H9 (cell line): ENCODE data around the gene LRRC7. TPM values are rescaled to one million over a fixed set of nuclear protein-coding genes. Genes with fewer than 3 reads are reported as not detected.

Experiments used
- DNase-seq: peaks from one replicate; pipeline ENCODE4 v3.0.0-alpha.2; 2017
- H2AFZ ChIP-seq: one replicate; pipeline ENCODE4 v1.6.1; 2013; ENCODE audit warnings: mild to moderate bottlenecking, low read length, control low read depth, moderate library complexity
- H2AK5ac ChIP-seq: 2 replicates; pipeline ENCODE4 v1.6.1; 2013; ENCODE audit warnings: low read length, control low read depth, mixed read lengths; ENCODE audit not compliant: insufficient read length
- H2BK120ac ChIP-seq: one replicate; pipeline ENCODE4 v1.6.1; 2013; ENCODE audit warnings: low read depth, mild to moderate bottlenecking, low read length, control low read depth, inconsistent platforms; ENCODE audit not compliant: poor library complexity, severe bottlenecking
- H2BK12ac ChIP-seq: 2 replicates; pipeline ENCODE4 v1.6.1; 2013; ENCODE audit warnings: low read length, control low read depth, mixed read lengths, low read depth; ENCODE audit not compliant: insufficient read length
- H2BK15ac ChIP-seq: 2 replicates; pipeline ENCODE4 v1.6.1; 2013; ENCODE audit warnings: low read depth, low read length, control low read depth
- H2BK20ac ChIP-seq: one replicate; pipeline ENCODE4 v1.6.1; 2013; ENCODE audit warnings: low read depth, mild to moderate bottlenecking, low read length, control low read depth, inconsistent platforms; ENCODE audit not compliant: poor library complexity, severe bottlenecking
- H2BK5ac ChIP-seq: 2 replicates; pipeline ENCODE4 v1.6.1; 2013; ENCODE audit warnings: low read length, control low read depth, mixed read lengths; ENCODE audit not compliant: insufficient read length
- H3K14ac ChIP-seq: 2 replicates; pipeline ENCODE4 v1.6.1; 2013; ENCODE audit warnings: low read length, control low read depth; ENCODE audit not compliant: insufficient read depth
- H3K18ac ChIP-seq: 2 replicates; pipeline ENCODE4 v1.6.1; 2013; ENCODE audit warnings: low read depth, mild to moderate bottlenecking, mixed read lengths, low read length, control low read depth; ENCODE audit not compliant: insufficient read length
- H3K23ac ChIP-seq: 2 replicates; pipeline ENCODE4 v1.6.1; 2013; ENCODE audit warnings: low read length, control low read depth, mixed read lengths, low read depth; ENCODE audit not compliant: insufficient read length
- H3K23me2 ChIP-seq: 2 replicates; pipeline ENCODE4 v1.6.1; 2013; ENCODE audit warnings: low read depth, mild to moderate bottlenecking, mixed read lengths, low read length, control low read depth; ENCODE audit not compliant: insufficient read length, poor library complexity, severe bottlenecking
- H3K27ac ChIP-seq: 2 replicates; pipeline ENCODE4 v1.5.1; 2013; ENCODE audit warnings: low read length, control low read depth, mixed read lengths, low read depth; ENCODE audit not compliant: insufficient read length
- H3K27me3 ChIP-seq: 2 replicates; pipeline ENCODE4 v1.6.1; 2013; ENCODE audit warnings: low read length, control low read depth, inconsistent platforms; ENCODE audit not compliant: insufficient read depth
- H3K4ac ChIP-seq: 2 replicates; pipeline ENCODE4 v1.6.1; 2013; ENCODE audit warnings: low read depth, mild to moderate bottlenecking, control low read depth, inconsistent platforms, low read length, moderate library complexity
- H3K4me1 ChIP-seq: 2 replicates; pipeline ENCODE4 v1.6.1; 2013; ENCODE audit warnings: low read length, control low read depth, inconsistent platforms; ENCODE audit not compliant: insufficient read depth
- H3K4me2 ChIP-seq: 2 replicates; pipeline ENCODE4 v1.6.1; 2013; ENCODE audit warnings: low read length, control low read depth, mixed read lengths; ENCODE audit not compliant: insufficient read length, insufficient read depth
- H3K56ac ChIP-seq: 2 replicates; pipeline ENCODE4 v1.6.1; 2013; ENCODE audit warnings: low read depth, mild to moderate bottlenecking, mixed read lengths, low read length, control low read depth; ENCODE audit not compliant: insufficient read length
- H3K79me1 ChIP-seq: 2 replicates; pipeline ENCODE4 v1.6.1; 2013; ENCODE audit warnings: low read depth, mild to moderate bottlenecking, moderate library complexity, low read length, control low read depth, inconsistent platforms; ENCODE audit not compliant: insufficient read depth, poor library complexity, severe bottlenecking
- H3K79me2 ChIP-seq: 2 replicates; pipeline ENCODE4 v1.6.1; 2013; ENCODE audit warnings: low read length, control low read depth, inconsistent platforms; ENCODE audit not compliant: insufficient read depth
- H3K9ac ChIP-seq: 2 replicates; pipeline ENCODE4 v1.6.1; 2013; ENCODE audit warnings: low read length, control low read depth, mixed read lengths; ENCODE audit not compliant: insufficient read length; ENCODE audit errors: extremely low read depth
- H3K9me3 ChIP-seq: one replicate; pipeline ENCODE4 v1.6.1; 2013; ENCODE audit warnings: low read depth, low read length, inconsistent platforms; ENCODE audit not compliant: control insufficient read depth
- H3T11ph ChIP-seq: one replicate; pipeline ENCODE4 v1.6.1; 2013; ENCODE audit warnings: mild to moderate bottlenecking, low read length, control low read depth, inconsistent platforms
- H4K20me1 ChIP-seq: one replicate; pipeline ENCODE4 v1.6.1; 2013; ENCODE audit not compliant: control insufficient read depth, insufficient read length, insufficient read depth
- H4K5ac ChIP-seq: 2 replicates; pipeline ENCODE4 v1.6.1; 2013; ENCODE audit warnings: low read depth, mild to moderate bottlenecking, mixed read lengths, low read length, control low read depth; ENCODE audit not compliant: insufficient read length
- H4K8ac ChIP-seq: replicated peaks from 2 replicates; pipeline ENCODE4 v1.6.1; 2013; ENCODE audit warnings: low read length, control low read depth, mixed read lengths, low read depth; ENCODE audit not compliant: insufficient read length
- H4K91ac ChIP-seq: 2 replicates; pipeline ENCODE4 v1.6.1; 2013; ENCODE audit warnings: low read depth, mild to moderate bottlenecking, moderate library complexity, mixed read lengths, low read length, control low read depth; ENCODE audit not compliant: insufficient read length
- H3K27ac Mint-ChIP-seq, 3 experiments: 2 replicates in 2 of 3; 3 replicates in 1 of 3; pipeline ENCODE4 v1.8.0; 2020 to 2021; ENCODE audit warnings: mixed read lengths in 3 of 3, mild to moderate bottlenecking in 1 of 3, moderate library complexity in 1 of 3
- H3K27me3 Mint-ChIP-seq: 2 replicates; pipeline ENCODE4 v1.8.0; 2021; ENCODE audit warnings: low read depth, mild to moderate bottlenecking, moderate library complexity, mixed read lengths
- H3K36me3 Mint-ChIP-seq, 3 experiments: 2 replicates in 2 of 3; 3 replicates in 1 of 3; pipeline ENCODE4 v1.8.0; 2020 to 2021; ENCODE audit warnings: low read depth in 3 of 3, mixed read lengths in 3 of 3; ENCODE audit not compliant: insufficient read depth in 1 of 3
- H3K4me1 Mint-ChIP-seq, 2 experiments: 2 replicates each; pipeline ENCODE4 v1.8.0; 2020; ENCODE audit warnings: mixed read lengths in 2 of 2
- H3K4me3 Mint-ChIP-seq, 2 experiments: 2 replicates in 1 of 2; 3 replicates in 1 of 2; pipeline ENCODE4 v1.8.0; 2020 to 2021; ENCODE audit warnings: mild to moderate bottlenecking in 2 of 2, mixed read lengths in 2 of 2, moderate library complexity in 1 of 2
- H3K9me3 Mint-ChIP-seq, 2 experiments: 2 replicates in 1 of 2; 3 replicates in 1 of 2; pipeline ENCODE4 v1.8.0; 2020; ENCODE audit warnings: mild to moderate bottlenecking in 2 of 2, mixed read lengths in 2 of 2, moderate library complexity in 1 of 2
- CTCF ChIP-seq: fragments of 200-600 bp; sonication (generic); conservative IDR thresholded peaks from 3 replicates; pipeline ENCODE4 v1.8.0; 2021; ENCODE audit warnings: antibody characterized with exemption, mild to moderate bottlenecking
- WGBS: extraction: QIAGEN DNeasy Blood & Tissue Kit; methylation state at CpG from one replicate; pipeline ENCODE4 v1.1.7; 2013; ENCODE audit warnings: missing lambda C conversion rate, low lambda C conversion rate, mixed read lengths; ENCODE audit not compliant: insufficient read length; ENCODE audit errors: extremely low coverage; 5-methylcytosine and 5-hydroxymethylcytosine counted together
- total RNA-seq: library from RNA; stranded (reverse); gene quantifications from 2 replicates; pipeline ENCODE4 v1.2.1, GENCODE V29; 2021

LRRC7 gene
- total RNA-seq, 1 experiment from 2014 or later, result not detected

DNA sequence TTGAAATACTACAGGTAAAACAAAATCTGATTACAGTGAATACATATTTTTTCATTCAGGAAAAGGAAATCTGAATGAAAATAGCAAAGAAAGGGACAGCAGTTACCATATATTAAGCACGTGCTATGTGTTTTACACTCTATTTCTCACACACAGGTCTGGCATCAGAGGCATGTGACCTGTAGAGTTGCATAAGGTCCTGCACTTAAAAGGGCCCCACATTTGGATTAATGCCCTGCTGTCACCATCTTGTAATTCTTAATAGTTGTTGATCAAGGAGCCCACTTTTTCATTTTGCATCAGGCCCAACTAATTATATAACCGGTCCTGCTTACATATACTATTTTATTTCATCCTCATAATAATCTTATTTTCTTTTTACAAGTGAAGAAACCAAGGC, 511.8 kb downstream of the LRRC7 start:
- Histone ChIP-seq H3T11ph (no peak overlapping the region), H3K4me1 (no peaks in the 10 kb centered on the region), H4K5ac (no peak overlapping the region), H2BK120ac (no peak overlapping the region), H3K4ac (no peak overlapping the region), H2BK5ac (no peak overlapping the region), H2AK5ac (no peak overlapping the region), H3K9me3 (no peaks in the 10 kb centered on the region), H2AFZ (no peak overlapping the region), H4K20me1 (no peaks in the 10 kb centered on the region), H3K23me2 (no peaks in the 10 kb centered on the region), H3K79me1 (no peaks in the 10 kb centered on the region), H3K56ac (no peak overlapping the region), H3K23ac (no peak overlapping the region), H3K9ac (no peak overlapping the region), H3K4me2 (no peak overlapping the region), H3K27ac (no peak overlapping the region), H4K91ac (no peak overlapping the region), H3K14ac (no peak overlapping the region), H4K8ac (no peak overlapping the region), H2BK12ac (no peak overlapping the region), H2BK15ac (no peak overlapping the region), H3K79me2 (no peaks in the 10 kb centered on the region), H2BK20ac (no peak overlapping the region), H3K18ac (no peak overlapping the region), H3K27me3 (no peaks in the 10 kb centered on the region)
- Mint-ChIP-seq H3K27me3 (no peaks in the 10 kb centered on the region), H3K9me3 (no peaks in the 10 kb centered on the region), H3K36me3 (no peaks in the 10 kb centered on the region), H3K4me3 (no peak overlapping the region), H3K27ac (no peak overlapping the region), H3K4me1 (no peaks in the 10 kb centered on the region; a peak in 1 of 4 replicates)
- 100% methylated on average over 1 of the region's 2 CpGs for WGBS
- no peak for DNase-seq
- no peak for TF ChIP-seq CTCF
